Iris pigment epithelial cell (primary cell): ENCODE data around the gene CD177.
"Not testable (repeated sequence)": the region's sequence is repeated elsewhere in the genome, so short reads cannot be mapped to it uniquely, and the experiment has no call there.

Experiments used
- DNase-seq: peaks from one replicate; pipeline ENCODE4 v3.0.0-alpha.2; 2011; ENCODE audit warnings: low read depth

Gene CD177

DNA sequence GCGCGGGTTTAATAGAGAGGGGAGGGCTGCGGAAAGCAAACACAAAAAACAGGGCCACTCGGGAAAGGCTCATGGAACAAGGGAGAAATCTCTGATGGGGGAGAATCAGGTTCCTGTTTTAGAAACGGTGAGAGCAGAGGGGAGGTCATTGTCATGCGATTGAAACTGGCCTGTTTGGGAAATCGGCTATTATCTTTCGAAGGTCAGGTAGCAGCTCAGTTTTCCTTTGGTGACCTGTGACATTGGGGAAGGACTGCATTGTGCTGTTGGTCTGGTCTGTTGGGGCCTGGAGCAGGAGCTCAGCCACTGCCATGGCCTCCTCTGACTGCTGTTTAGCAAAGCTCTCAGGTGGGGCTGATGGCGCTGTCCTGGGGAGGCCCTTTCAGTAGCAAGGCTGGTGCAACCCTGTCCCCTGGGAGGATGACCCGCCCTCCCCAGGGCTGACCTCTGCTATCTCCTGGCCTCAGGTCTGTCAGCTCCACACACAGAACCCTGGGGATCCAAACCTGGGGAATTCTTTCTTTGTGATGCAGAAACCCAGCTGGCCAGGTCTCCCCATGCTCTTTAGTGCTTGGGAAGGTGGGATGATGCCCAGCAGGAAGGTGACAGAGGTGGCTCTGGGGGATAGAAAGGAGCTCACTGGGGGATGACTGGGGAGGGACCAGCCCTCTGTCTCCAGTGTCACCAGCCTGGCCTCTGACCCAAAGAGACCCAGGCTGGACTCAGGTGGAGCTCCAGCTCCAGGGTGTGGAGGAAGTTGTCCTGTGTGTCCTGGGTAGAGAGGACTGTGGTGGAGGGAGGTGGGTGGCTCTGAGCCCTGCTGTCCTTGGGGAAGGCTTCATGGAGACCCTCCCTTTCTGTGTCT lies 21.2 kb upstream of the CD177 start:
- DNase-seq, result no peak

DNA sequence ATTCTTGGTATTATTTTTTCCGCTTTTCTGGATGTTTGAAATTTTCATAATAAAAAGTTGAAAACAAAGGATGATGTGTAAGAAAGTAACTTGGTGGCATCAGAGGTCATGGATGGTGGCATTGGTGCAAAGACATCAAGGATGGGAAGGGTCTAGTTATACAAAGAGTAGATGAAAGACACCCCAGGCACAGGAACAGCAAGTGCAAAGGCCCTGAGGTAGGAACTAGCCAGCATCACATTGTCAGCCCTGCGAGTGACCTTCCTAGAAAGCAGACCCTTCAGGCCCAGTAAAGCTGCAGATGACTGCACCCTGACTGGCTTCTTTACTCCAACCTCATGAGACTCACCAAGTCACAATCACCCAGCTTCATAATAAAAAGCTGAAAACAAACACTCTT lies 17.0 kb upstream of the CD177 start:
- not testable (repeated sequence) for DNase-seq

DNA sequence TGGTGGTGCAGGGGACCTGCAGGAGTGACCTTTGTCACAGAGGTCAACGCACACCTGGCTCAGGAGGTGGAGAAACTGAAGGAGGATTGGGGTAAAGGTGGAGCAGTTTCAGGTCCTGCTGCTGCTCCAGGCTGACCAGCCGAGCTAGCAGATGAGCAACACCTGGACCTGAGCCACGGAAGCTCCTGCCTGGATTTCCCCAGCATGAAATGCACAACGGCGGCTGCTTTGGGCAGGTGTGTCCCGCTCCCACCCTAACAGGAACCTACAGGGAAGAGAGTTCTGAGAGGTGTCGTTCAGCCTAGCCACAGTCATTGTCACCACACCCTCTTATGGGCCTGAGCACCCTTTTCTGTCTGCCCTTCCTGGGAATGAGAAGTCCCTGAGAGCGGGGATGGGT lies 15.7 kb upstream of the CD177 start:
- no peak for DNase-seq

DNA sequence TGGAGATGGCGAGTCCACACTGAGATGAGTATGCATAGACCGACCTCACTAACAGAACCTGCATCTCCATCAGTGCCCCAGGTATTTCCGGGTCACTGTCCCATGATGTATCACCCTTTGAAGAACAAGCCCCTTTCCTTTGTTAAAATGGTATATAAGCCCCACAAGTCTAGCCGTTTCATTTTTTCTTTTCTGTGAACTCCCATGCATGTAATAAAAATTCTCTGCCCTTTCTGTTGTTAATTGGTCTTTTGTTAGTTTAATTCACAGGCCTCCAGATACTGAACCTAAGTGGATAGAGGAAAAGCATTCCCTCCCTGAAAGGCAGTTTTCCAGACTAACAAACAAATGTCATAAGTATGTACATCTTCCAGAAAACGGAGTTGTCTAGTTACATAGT lies 15.0 kb upstream of the CD177 start:
- no peak for DNase-seq

DNA sequence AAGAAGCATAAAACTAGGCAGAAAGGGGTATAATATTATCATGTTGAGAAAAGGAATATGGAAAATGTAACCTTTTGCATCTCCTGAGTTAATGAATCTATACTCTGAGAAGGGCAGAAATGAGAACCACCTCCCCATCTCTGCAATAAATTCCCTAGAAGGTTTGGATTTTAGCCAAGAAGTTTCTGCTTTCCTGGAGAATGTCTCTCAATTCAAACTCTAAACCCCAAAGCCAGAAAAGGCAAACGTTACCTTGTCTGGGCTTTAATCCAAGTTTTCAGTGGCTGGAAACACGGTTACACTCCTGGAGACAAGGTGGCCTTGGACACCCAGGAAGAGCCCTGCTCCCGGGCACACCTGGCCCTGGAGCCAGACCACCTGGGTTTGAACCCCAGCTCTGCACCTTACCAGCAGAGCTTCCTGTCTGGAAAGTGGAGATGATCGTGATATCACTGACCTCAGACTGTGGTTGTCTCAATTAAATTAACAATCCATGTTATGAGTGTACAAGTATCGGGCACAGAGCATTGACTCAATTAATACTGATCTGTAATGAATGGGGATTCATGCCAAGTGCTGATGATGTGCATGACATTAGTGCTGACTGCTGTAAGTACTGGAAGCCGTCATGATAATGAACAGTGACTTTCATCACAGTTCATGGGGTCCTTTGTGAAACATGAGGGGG lies 14.1 kb upstream of the CD177 start:
- DNase-seq, result not testable (repeated sequence)

DNA sequence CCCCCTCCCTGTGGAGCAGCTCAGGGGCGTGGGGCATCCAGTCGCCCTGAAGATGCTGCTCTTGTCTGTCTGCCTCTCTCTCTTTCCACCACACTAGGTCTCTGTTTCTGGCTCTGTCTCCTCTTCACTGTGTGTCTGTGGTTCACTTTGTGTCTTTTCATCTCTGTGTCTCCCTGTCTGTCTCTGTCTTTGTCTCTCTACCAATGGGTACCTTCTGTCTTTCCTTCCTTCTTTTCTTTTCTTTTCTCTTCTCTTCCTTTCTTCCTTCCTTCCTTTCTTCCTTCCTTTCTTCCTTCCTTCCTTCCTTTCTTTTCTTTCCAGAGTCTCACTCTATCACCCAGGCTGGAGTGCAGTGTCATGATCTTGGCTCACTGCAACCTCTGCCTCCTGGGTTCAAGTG lies 13.4 kb upstream of the CD177 start:
- not testable (repeated sequence) for DNase-seq

DNA sequence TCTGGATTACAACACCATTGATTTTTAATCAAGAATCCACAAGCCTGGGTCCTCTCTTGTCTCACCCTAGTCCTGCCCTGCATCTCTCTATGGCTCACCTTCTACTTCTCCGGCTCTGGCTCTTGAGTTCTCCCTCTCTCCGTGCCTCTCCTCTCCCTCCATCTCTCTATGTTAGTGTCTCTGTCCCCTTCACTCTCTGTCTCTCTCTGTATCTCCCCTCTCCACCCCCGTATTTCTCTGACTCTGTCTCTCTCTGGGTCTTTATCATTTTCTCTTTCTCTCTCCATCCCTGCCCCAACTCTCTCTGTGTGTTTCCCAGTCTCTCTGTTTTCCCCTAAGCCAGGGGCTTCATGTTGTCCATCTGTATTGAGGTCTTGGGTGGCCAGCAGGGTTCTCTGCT lies 12.4 kb upstream of the CD177 start:
- DNase-seq, result not testable (repeated sequence)

DNA sequence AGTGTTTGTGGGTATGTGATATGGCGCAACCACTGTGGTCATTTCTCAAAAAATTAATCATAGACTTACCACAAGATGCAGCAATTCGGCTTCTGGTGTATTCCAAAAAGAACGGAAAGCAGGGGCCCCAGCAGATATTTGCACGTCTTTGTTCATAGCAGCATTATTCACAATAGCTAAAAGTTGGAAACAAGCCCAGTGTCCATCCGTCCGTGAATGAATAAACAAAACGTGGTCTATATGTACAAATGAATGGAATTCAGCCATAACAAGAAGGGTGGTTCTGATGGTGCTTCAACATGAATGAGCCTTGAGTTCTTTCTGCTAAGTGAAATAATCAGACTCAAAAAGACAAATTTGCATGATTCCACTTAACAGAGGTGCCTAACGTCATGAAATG lies 11.4 kb upstream of the CD177 start:
- DNase-seq, result peak; percentile 49

DNA sequence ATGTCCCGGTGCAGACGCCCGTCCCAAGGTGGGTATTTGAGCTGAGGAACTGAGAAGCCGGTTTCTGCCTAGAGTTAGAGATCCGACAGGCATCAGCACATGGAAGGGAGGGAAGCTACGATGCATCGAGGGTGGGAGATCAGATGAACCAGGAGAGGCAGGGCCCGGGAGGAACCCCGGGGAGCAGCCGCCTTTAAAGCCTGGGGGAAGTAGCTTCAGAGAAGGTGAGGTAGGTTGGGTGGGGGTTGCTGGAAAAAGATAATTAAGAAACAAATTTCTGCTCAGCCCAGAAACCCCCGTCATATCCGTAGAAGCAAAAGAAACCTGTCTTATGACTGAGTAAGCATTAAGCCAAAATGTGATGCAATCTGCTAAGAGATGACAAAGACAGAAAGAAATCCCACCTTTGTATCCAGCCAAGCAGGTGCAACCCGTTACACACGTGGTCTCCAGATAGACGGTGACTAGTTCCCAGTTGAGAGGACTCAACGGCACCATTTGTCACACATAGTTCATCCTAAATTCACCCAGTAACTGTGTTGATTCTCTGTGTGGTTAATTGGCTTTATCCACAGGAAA lies 9.1 kb upstream of the CD177 start:
- DNase-seq, result not testable (repeated sequence)

DNA sequence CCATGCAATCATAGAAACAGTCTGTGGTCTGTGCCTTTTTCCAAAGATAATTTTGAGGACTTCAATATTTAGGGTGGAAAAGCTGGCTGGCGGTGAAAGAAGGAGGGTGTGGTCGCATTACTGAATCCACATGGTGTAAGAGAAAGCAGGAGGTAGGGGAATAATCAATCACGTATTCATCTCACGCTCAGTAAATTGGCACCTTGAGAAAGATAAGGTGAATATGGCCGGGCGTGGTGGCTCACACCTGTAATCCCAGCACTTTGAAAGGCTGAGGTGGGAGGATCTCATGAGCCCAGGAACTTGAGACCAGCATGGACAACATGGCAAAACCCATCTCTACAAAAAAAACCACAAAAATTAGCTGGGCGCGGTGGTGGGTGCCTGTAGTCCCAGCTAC lies 3.7 kb upstream of the CD177 start:
- DNase-seq, result not testable (repeated sequence)

DNA sequence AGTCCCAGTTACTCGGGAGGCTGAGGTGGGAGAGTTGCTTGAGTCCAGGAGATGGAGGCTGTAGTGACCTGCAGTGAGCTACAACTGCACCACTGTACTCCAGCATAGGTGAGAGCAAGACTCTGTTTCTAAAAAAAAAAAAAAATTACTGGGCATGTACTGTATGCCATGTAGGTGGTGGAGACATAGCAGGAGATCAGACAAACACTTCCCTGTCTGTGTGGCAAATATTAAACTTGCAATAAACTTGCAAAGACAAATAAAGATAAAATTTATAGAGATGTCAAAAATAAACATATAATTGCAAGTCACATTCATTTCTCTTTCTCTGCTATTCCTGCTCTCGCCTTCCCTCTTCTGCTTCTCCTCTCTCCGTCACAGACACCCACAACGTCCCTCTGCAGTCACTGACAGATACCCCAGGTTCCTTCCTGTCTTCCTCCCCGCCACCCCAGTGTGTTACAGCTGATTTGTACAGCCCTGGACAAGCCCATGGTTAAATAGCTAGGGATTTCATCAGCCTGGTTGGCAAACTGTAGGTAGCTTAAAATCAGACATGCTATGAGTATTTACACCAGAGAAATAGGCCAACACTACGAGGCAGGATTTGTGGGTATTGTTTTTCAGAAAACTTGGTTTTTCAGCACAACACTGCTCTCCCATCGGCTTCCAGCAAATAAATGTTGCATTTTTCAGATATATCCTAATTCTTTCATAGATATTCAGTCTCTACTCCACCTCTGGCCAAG lies 1.3 kb upstream of the CD177 start:
- no peak for DNase-seq

DNA sequence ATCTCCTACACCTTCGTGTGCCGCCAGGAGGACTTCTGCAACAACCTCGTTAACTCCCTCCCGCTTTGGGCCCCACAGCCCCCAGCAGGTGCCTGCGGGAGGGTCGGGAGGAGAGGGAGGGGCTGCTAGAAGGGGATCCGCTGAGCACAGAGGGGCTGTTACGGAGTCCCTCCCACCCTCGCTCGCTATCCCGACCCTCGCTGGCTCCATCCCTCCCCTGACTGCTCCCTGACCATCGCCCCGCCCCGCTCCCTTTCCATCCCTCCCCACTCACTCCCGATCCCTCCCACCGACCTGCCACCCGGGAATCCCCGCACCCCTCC lies 780 bp downstream of the CD177 start:
- no peak for DNase-seq

DNA sequence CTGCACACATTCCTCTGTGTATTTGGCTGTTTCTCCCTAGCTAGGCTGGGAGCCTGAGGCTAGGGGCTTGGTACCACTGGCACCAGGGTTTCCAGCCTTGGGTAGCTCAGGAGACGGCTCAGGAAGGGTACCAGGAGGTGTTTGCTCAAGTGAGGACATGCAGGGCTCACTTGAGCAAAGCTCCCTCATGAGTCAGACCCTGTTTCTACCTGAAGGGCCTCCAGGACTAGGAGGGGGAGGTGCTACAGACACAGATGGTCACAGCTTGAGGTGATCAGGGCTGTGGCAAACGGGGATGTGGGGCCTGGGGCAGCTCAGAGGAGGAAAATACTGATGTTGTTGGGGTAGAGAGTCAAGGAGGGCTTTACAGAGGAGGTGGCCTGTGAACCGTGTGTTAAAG lies 3.3 kb downstream of the CD177 start:
- not testable (repeated sequence) for DNase-seq

DNA sequence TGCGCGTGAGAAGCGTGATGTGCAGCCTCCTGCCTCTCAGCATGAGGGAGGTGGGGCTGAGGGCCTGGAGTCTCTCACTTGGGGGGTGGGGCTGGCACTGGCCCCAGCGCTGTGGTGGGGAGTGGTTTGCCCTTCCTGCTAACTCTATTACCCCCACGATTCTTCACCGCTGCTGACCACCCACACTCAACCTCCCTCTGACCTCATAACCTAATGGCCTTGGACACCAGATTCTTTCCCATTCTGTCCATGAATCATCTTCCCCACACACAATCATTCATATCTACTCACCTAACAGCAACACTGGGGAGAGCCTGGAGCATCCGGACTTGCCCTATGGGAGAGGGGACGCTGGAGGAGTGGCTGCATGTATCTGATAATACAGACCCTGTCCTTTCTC lies 8.7 kb downstream of the CD177 start:
- DNase-seq, result no peak

DNA sequence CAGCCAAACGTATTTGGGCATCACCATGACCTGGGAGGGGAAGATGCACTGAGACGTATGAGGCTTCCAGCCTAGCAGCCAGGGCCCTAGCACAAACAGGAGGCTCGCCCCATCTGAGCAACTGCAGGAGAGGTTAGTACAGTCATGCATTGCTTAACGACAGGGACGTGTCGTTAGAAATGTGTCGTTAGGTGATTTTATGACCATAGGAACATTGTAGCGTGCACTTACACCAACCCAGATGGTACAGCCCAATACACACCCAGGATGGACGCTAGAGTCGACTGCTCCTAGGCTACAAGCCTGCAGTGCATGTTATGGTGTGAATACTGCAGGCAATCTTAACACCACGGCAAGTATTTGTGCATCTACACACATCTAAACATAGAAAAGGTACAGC lies 9.3 kb downstream of the CD177 start:
- DNase-seq, result no peak

DNA sequence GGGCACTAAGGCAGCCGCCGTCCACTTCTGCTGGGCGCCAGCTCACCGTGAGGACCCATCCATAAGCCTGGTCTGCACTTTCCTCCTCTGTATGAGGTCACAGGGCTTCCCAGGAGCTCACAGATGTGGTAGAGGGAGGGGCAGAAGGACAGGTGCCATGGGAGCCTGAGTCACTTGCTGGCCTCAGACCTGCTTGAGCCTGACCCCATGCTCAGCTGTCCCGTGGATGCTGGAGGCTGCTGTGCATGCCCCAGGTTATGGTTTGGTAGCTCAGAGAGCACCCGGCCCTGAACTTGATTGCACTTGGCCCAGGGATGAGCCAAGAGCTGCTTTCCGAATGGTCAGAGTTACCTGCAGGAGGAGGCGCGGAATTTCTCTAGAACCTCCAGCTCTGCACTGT lies 12.2 kb downstream of the CD177 start:
- not testable (repeated sequence) for DNase-seq

DNA sequence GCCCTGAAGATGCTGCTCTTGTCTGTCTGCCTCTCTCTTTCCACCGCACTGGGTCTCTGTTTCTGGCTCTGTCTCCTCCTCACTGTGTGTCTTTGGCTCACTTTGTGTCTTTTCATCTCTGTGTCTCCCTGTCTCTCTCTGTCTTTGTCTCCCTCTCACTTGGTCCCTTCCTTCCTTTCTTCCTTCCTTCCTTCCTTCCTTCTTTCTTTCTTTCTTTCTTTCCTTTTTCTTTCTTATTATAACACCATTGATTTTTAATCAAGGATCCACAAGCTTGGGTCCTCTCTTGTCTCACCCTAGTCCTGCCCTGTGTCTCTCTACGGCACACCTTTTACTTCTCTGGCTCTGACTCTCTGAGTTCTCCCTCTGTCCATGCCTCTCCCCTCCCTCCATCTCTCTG lies 14.3 kb downstream of the CD177 start:
- no peak for DNase-seq

DNA sequence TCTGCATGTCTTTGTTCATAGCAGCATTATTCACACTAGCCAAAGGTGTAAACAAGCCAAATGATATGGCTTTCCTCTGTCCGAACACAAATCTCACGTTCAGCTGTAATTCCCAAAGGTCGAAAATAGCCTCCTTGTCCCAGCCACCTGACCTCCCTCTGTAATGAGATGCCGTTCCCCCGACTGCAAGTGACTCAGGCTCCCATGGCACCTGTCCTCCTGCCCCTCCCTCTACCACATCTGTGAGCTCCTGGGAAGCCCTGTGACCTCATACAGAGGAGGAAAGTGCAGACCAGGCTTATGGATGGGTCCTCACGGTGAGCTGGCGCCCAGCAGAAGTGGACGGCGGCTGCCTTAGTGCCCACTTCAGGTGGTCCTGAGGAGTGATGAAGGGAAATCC lies 15.4 kb downstream of the CD177 start:
- not testable (repeated sequence) for DNase-seq

DNA sequence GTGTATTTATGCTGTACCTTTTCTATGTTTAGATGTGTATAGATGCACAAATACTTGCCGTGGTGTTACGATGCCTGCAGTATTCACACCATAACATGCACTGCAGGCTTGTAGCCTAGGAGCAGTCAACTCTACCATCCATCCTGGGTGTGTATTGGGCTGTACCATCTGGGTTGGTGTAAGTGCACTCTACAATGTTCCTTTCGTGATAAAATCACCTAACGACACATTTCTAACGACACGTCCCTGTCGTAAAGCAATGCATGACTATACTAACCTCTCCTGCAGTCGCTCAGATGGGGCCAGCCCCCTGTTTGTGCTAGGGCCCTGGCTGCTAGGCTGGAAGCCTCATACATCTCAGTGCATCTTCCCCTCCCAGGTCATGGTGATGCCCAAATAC lies 18.4 kb downstream of the CD177 start:
- DNase-seq, result no peak

DNA sequence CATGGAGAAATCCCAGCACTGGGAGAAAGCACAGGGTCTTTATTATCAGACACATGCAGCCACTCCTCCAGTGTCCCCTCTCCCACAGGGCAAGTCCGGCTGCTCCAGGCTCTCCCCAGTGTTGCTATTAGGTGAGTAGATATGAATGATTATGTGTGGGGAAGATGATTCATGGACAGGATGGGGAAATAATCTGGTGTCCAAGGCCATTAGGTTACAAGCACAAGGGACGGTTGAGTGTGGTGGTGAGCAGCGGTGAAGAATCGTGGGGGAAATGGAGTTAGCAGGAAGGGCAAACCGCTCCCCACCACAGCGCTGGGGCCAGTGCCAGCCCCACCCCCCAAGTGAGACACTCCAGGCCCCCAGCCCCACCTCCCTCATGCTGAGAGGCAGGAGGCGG lies 19.0 kb downstream of the CD177 start:
- DNase-seq, result peak; percentile 32

DNA sequence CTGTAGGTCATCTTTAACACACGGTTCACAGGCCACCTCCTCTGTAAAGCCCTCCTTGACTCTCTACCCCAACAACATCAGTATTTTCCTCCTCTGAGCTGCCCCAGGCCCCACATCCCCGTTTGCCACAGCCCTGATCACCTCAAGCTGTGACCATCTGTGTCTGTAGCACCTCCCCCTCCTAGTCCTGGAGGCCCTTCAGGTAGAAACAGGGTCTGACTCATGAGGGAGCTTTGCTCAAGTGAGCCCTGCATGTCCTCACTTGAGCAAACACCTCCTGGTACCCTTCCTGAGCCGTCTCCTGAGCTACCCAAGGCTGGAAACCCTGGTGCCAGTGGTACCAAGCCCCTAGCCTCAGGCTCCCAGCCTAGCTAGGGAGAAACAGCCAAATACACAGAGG lies 24.1 kb downstream of the CD177 start:
- DNase-seq, result not testable (repeated sequence)

DNA sequence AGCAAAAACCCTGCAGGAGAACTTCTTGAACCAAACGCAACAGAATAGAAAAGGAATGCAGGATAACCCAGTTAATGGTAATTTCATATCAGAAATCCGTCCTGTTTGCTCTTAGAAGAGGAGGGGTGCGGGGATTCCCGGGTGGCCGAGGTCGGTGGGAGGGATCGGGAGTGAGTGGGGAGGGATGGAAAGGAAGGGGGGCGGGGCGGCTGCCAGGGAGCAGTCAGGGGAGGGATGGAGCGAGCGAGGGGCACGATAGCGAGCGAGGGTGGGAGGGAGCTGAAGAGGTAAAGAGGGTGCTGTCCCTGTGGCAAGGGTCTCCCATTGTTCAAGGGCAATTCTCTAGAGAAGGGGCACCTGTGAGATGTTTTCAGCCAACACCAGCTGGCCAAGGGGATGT lies 26.5 kb downstream of the CD177 start:
- no peak for DNase-seq
